Thoracic aorta (tissue), 2 donors: ENCODE results near the gene PPP5C. TPM values are rescaled to one million over a fixed set of nuclear protein-coding genes. Genes with fewer than 3 reads are reported as not detected.

Source experiments
- ATAC-seq: fragments of 150-250 bp; one replicate; pipeline ENCODE4 v1.8.0; 2017; ENCODE audit warnings: low read depth; ENCODE audit not compliant: insufficient number of reproducible peaks, low FRiP score
- DNase-seq: peaks from one replicate; pipeline ENCODE4 v3.0.0-alpha.2; 2020; ENCODE audit warnings: low spot score
- H3K27ac ChIP-seq, 2 donors: fragments of 200-600 bp; sonication (generic); 1 replicate in 1 of 2; 2 replicates in 1 of 2; pipeline ENCODE4 v1.5.1; 2016; ENCODE audit warnings: mild to moderate bottlenecking in 2 of 2, moderate library complexity in 2 of 2
- H3K27me3 ChIP-seq: fragments of 200-600 bp; sonication (generic); replicated peaks from 2 replicates; pipeline ENCODE4 v1.6.0; 2016; ENCODE audit warnings: mild to moderate bottlenecking; ENCODE audit not compliant: insufficient read depth
- H3K36me3 ChIP-seq: fragments of 200-600 bp; sonication (generic); one replicate; pipeline ENCODE4 v1.5.1; 2016
- H3K4me1 ChIP-seq, 2 donors: fragments of 200-600 bp; sonication (generic); 1 replicate in 1 of 2; 2 replicates in 1 of 2; pipeline versions ENCODE4 v1.5.1 to v1.6.0; 2016; ENCODE audit warnings: low read depth in 2 of 2, mild to moderate bottlenecking in 1 of 2; ENCODE audit not compliant: control insufficient read depth in 1 of 2
- H3K4me3 ChIP-seq: fragments of 200-600 bp; sonication (generic); 2 replicates; pipeline ENCODE4 v1.5.1; 2016; ENCODE audit warnings: mild to moderate bottlenecking
- H3K9me3 ChIP-seq: fragments of 200-600 bp; sonication (generic); 2 replicates; pipeline ENCODE4 v1.5.1; 2016
- total RNA-seq, 2 donors: library from RNA; depleted of rRNA; stranded (reverse); fragments of >200 nt; gene quantifications; one replicate each; pipeline versions ENCODE4 v1.1.0 to v1.2.3, GENCODE V29; 2016
- TF ChIP-seq, protein P1 (sequence below): fragments of 200-600 bp; sonication (generic); IDR thresholded peaks from one replicate; pipeline ENCODE4 v1.5.1; 2019; ENCODE audit warnings: antibody characterized with exemption

PPP5C gene
- total RNA-seq, 2 donors from 2014 or later = 60.6 to 107 TPM

- Histone ChIP-seq H3K4me1 (peaks cover 30 to 49% of the 10 kb centered on the region in 2 donors), H3K4me3 (peak overlapping the region; percentile 16)
- no peak for DNase-seq
These were observed 3.9 kb downstream of the PPP5C start for GRCh38 chr19:46350758-46351159.

GRCh38 chr19:46351241-46352041, 4.6 kb downstream of the PPP5C start:
- Histone ChIP-seq H3K27me3 (no peaks in the 10 kb centered on the region), H3K9me3 (no peaks in the 10 kb centered on the region), H3K4me3 (peak overlapping the region; percentile 16), H3K36me3 (peaks cover 19% of the 10 kb centered on the region), H3K4me1 (peaks cover 30 to 49% of the 10 kb centered on the region in 2 donors), H3K27ac (peak overlapping the region; percentile 71 to 93)
- ATAC-seq = peak; percentile 22
- DNase-seq = peak; percentile 47
- TF ChIP-seq, protein P1, sequence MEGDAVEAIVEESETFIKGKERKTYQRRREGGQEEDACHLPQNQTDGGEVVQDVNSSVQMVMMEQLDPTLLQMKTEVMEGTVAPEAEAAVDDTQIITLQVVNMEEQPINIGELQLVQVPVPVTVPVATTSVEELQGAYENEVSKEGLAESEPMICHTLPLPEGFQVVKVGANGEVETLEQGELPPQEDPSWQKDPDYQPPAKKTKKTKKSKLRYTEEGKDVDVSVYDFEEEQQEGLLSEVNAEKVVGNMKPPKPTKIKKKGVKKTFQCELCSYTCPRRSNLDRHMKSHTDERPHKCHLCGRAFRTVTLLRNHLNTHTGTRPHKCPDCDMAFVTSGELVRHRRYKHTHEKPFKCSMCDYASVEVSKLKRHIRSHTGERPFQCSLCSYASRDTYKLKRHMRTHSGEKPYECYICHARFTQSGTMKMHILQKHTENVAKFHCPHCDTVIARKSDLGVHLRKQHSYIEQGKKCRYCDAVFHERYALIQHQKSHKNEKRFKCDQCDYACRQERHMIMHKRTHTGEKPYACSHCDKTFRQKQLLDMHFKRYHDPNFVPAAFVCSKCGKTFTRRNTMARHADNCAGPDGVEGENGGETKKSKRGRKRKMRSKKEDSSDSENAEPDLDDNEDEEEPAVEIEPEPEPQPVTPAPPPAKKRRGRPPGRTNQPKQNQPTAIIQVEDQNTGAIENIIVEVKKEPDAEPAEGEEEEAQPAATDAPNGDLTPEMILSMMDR = no peak

More at GRCh38 chr19:46350758-46351159, 3.9 kb downstream of the PPP5C start:
- no peaks in the 10 kb centered on the region for H3K9me3 ChIP-seq
- TF ChIP-seq, protein P1 = no peak
- H3K36me3 ChIP-seq = peaks cover 12% of the 10 kb centered on the region
- no peaks in the 10 kb centered on the region for H3K27me3 ChIP-seq
- ATAC-seq = no peak
- peak overlapping the region; percentile 71 to 93 for H3K27ac ChIP-seq

- Histone ChIP-seq H3K27me3 (no peaks in the 10 kb centered on the region), H3K4me3 (no peak overlapping the region), H3K27ac (no peak overlapping the region), H3K9me3 (no peaks in the 10 kb centered on the region), H3K36me3 (peaks cover 20% of the 10 kb centered on the region), H3K4me1 (peaks cover 24 to 34% of the 10 kb centered on the region in 2 donors)
- ATAC-seq (no peak), DNase-seq (no peak)
- TF ChIP-seq, protein P1 = no peak
These were observed 7.0 kb downstream of the PPP5C start for GRCh38 chr19:46353730-46354528.

DNA sequence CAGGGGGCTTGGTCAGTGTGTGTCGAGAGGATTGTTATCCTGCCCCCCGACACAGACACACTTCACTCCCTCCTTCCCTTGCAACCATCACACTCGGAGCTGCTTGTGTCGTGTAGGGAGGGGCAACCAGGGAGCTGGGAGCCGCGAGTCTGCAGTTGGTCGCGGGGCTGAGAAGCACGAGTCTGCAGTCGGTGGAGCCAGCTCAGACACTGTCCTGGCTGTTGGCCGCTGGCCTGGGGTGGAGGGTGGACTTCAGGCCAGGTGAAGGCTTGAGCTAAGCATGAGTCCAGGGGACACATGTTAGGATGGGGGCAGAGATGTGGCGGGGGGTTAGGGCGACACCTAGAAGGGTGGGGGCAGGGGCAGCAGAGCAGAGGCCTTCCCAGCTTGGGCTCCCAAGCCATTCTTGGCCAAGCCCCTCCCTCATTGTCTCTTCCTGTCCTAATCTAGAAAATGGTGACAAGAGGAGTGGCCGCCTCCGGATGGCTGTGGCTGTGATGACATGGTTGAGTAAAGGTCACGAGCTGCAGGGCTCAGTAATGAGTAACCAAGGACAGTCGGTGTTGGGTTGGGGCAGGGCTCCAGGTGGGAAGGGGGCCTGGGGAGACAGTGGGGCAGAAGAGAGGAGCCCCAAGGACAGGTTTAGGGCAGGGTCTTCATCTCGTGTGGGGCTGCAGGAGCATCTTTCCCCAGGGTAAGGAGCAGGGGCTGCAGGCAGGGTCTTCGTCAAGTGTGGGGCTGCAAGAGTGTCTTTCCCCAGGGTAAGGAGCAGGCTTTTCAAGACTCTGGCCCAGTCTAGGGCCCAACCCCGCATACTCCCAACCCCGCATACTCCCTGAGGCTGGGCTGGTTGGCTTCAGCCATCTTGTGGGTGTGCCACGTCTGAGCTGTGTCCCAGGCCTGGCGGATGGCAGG, 8.6 kb downstream of the PPP5C start:
- no peak for ATAC-seq
- H3K36me3 ChIP-seq = peaks cover 20% of the 10 kb centered on the region
- no peak overlapping the region for H3K4me3 ChIP-seq

More for the DNA sequence above, 8.6 kb downstream of the PPP5C start:
- no peak overlapping the region for H3K27ac ChIP-seq
- H3K9me3 ChIP-seq = no peaks in the 10 kb centered on the region
- H3K4me1 ChIP-seq = peaks cover 17 to 18% of the 10 kb centered on the region in 2 donors
- no peak for DNase-seq
- H3K27me3 ChIP-seq = no peaks in the 10 kb centered on the region
- TF ChIP-seq, protein P1 = no peak
